Measurements from ENCODE around the gene C1S. TPM values are rescaled to one million over a fixed set of nuclear protein-coding genes. Genes with fewer than 3 reads are reported as not detected.

The C1S gene
- total and polyA plus RNA-seq, 2 donors (not counting 3 experiments of a cell fraction or from before 2014, with no cell fraction given), result 0.32 to 0.38 TPM

- peaks cover 25 to 29% of the 10 kb centered on the region in 2 experiments for H3K27me3 ChIP-seq (ENCODE audit: control insufficient read depth in 2 of 2, insufficient read depth in 2 of 2, low read length in 2 of 2)
- CTCF ChIA-PET, result interaction anchor here (0.6 to 4.3 kb wide), 3 partner anchors 14 to 182 kb away, joined by 3 to 21 read pairs (median 7); partner anchors contain the start of gene C1RL
- no peak for FAIRE-seq
- dilution Hi-C loops (cut with MboI; ENCODE audit: extremely low pct_ligation_motif_present, low sequenced_read_pairs) (no loop called here), intact Hi-C loops (cut with micrococcal nuclease) (no loop called here)
- no peak overlapping the region for H3K4me3 ChIP-seq (replicated peaks in 1 of 3; ENCODE audit: insufficient read depth in 1 of 3, low read depth in 1 of 3, low read length in 3 of 3)
- BruUV-seq (replicated peaks), result no TSS peak
- no peaks in the 10 kb centered on the region for H3K4me1 ChIP-seq (ENCODE audit: control insufficient read depth, extremely low read depth, insufficient read depth, low read length)
- no peaks in the 10 kb centered on the region for H3K36me3 ChIP-seq (ENCODE audit: control insufficient read depth in 2 of 2, extremely low read depth in 1 of 2, insufficient read depth in 2 of 2, low read length in 2 of 2)
- TF ChIP-seq GATA2 (IDR thresholded peaks at IDR 0.05; ENCODE audit: insufficient read depth, insufficient read length, low read depth, low read length) (no peak), POLR2AphosphoS5 (IDR thresholded peaks at IDR 0.05; ENCODE audit: insufficient read depth, low read depth, low read length) (no peak), POLR2A (IDR thresholded peaks at IDR 0.05; ENCODE audit: low read depth, low read length) (no peak), EZH2 (IDR thresholded peaks at IDR 0.05; ENCODE audit: borderline replicate concordance, low read depth, low read length, severe bottlenecking) (no peak), FOS (IDR thresholded peaks at IDR 0.05; ENCODE audit: borderline replicate concordance, insufficient read depth, low read length) (no peak), MYC (IDR thresholded peaks at IDR 0.05; ENCODE audit: low read depth, low read length) (no peak), JUN (IDR thresholded peaks at IDR 0.05; ENCODE audit: borderline replicate concordance, insufficient read depth, insufficient read length, low read depth) (no peak), MAX (IDR thresholded peaks at IDR 0.05; ENCODE audit: insufficient read depth, insufficient read length) (no peak), CTCF (IDR thresholded peaks at IDR 0.05; ENCODE audit: extremely low read depth in 1 of 2, insufficient read depth in 1 of 2, low read depth in 1 of 2, low read length in 2 of 2) (no peak)
- H3K9me1 ChIP-seq (replicated peaks; ENCODE audit: control insufficient read depth, extremely low read depth, insufficient read depth, low read length), result no peaks in the 10 kb centered on the region
- H2AFZ ChIP-seq (ENCODE audit: low read depth, low read length), result no peak overlapping the region
- POLR2A ChIA-PET, result no interaction called here
- no peaks in the 10 kb centered on the region for H3K79me2 ChIP-seq (ENCODE audit: control insufficient read depth, insufficient read depth, low read length)
- no peak overlapping the region for H3K4me2 ChIP-seq (ENCODE audit: insufficient read depth, low read length)
- no peaks in the 10 kb centered on the region for H4K20me1 ChIP-seq (replicated peaks; ENCODE audit: control insufficient read depth, extremely low read depth, insufficient read depth, low read length)
- no peak for DNase-seq (ENCODE audit: low read depth, low spot score)
- H3K9me3 ChIP-seq (replicated peaks; ENCODE audit: control insufficient read depth, insufficient read depth, low read length), result no peaks in the 10 kb centered on the region
- no peak overlapping the region for H3K27ac ChIP-seq (ENCODE audit: insufficient read depth, low read depth, low read length)
- no peak overlapping the region for H3K9ac ChIP-seq (replicated peaks; ENCODE audit: extremely low read depth, insufficient read depth, low read length)
These were observed 2.2 kb upstream of the C1S start for GRCh38 chr12:7058163-7058845.

Data from endothelial cell of umbilical vein (primary cell).